ENCODE data around the gene NT5C3A. TPM values are rescaled to one million over a fixed set of nuclear protein-coding genes. Genes with fewer than 3 reads are reported as not detected.

NT5C3A gene
- total RNA-seq, 1 experiment from 2014 or later = 60.4 TPM

GRCh38 chr7:33059635-33060034 is 2.9 kb downstream of the NT5C3A start:
- DNase-seq = no peak
- Histone ChIP-seq H2AFZ (no peak overlapping the region), H3K27ac (no peak overlapping the region), H3F3A (ENCODE audit: insufficient read depth, low read depth) (peaks cover 13% of the 10 kb centered on the region), H3K36me3 (ENCODE audit: low read depth) (0 out of 2 replicates have a peak, but pooled peaks cover 5% of the 10 kb centered on the region), H3K4me3 (no peak overlapping the region), H3K9me3 (ENCODE audit: insufficient read depth, low read depth) (no peaks in the 10 kb centered on the region), H4K20me1 (ENCODE audit: insufficient read depth) (peaks cover 13% of the 10 kb centered on the region; the same call in 1 of the 2 replicates), H3K4me2 (0 out of 2 replicates have a peak overlapping the region, but pooled peaks have one; percentile 89), H3K27me3 (ENCODE audit: insufficient read depth, low read depth) (no peaks in the 10 kb centered on the region), H3K9me2 (ENCODE audit: insufficient read depth) (no peaks in the 10 kb centered on the region), H3K79me2 (ENCODE audit: low read depth) (peaks cover 75% of the 10 kb centered on the region), H3K4me1 (replicated peaks; ENCODE audit: insufficient read depth) (peaks cover 21% of the 10 kb centered on the region)
- TF ChIP-seq CTCF (conservative IDR thresholded peaks at IDR 0.05) (no peak), EZH2 (IDR thresholded peaks at IDR 0.05; ENCODE audit: low read depth) (no peak)
- intact Hi-C loops (cut with micrococcal nuclease; ENCODE audit: unreplicated experiment) = loop anchor here (5.0 kb wide), 2 partner anchors 48 to 117 kb away; partner anchors contain the start of gene RP9
- ChIA-PET CTCF (interaction anchor here (0.6 to 0.8 kb wide), 2 partner anchors 10 to 103 kb away, joined by 3 to 4 read pairs; partner anchors contain the start of gene FKBP9), POLR2A (ENCODE audit: unreplicated experiment) (no interaction called here)
- BruUV-seq (replicated peaks) = no TSS peak

- Histone ChIP-seq H3K4me1 (replicated peaks; ENCODE audit: insufficient read depth) (peaks cover 5% of the 10 kb centered on the region; the same call in 1 of the 2 replicates), H3K9me2 (ENCODE audit: insufficient read depth) (no peaks in the 10 kb centered on the region), H3F3A (ENCODE audit: insufficient read depth, low read depth) (peaks cover 6% of the 10 kb centered on the region; the same call in 1 of the 2 replicates), H3K4me2 (no peak overlapping the region), H2AFZ (no peak overlapping the region), H3K27me3 (ENCODE audit: insufficient read depth, low read depth) (no peaks in the 10 kb centered on the region), H3K27ac (no peak overlapping the region), H3K9me3 (ENCODE audit: insufficient read depth, low read depth) (no peaks in the 10 kb centered on the region), H3K79me2 (ENCODE audit: low read depth) (peaks cover 93% of the 10 kb centered on the region), H3K4me3 (no peak overlapping the region), H3K36me3 (ENCODE audit: low read depth) (0 out of 2 replicates have a peak, but pooled peaks cover 5% of the 10 kb centered on the region), H4K20me1 (ENCODE audit: insufficient read depth) (peaks cover 9% of the 10 kb centered on the region)
- no peak for DNase-seq
- intact Hi-C loops (cut with micrococcal nuclease; ENCODE audit: unreplicated experiment) = no loop called here
- TF ChIP-seq CTCF (conservative IDR thresholded peaks at IDR 0.05) (no peak), EZH2 (IDR thresholded peaks at IDR 0.05; ENCODE audit: low read depth) (no peak)
- POLR2A ChIA-PET (ENCODE audit: unreplicated experiment) = interaction anchor here (0.7 kb wide), 1 partner anchor 11 kb away, joined by 4 read pairs; no protein-coding TSS in a partner anchor
- CTCF ChIA-PET = interaction anchor here (1.2 kb wide), 1 partner anchor 210 kb away, joined by 4 read pairs; no protein-coding TSS in a partner anchor
- no TSS peak for BruUV-seq (replicated peaks)
These were observed 7.4 kb downstream of the NT5C3A start for GRCh38 chr7:33055158-33055557.

GRCh38 chr7:33054261-33054964 is 8.2 kb downstream of the NT5C3A start:
- 0 out of 2 replicates have a peak, but pooled peaks cover 5% of the 10 kb centered on the region for H3K36me3 ChIP-seq (ENCODE audit: low read depth)
- H3K27ac ChIP-seq = no peak overlapping the region
- no peak overlapping the region for H3K4me3 ChIP-seq
- H3K9me3 ChIP-seq (ENCODE audit: insufficient read depth, low read depth) = no peaks in the 10 kb centered on the region
- peaks cover 13% of the 10 kb centered on the region for H4K20me1 ChIP-seq (ENCODE audit: insufficient read depth)
- TF ChIP-seq CTCF (conservative IDR thresholded peaks at IDR 0.05) (no peak), EZH2 (IDR thresholded peaks at IDR 0.05; ENCODE audit: low read depth) (no peak)
- ChIA-PET POLR2A (ENCODE audit: unreplicated experiment) (no interaction called here), CTCF (interaction anchor here (1.2 kb wide), 1 partner anchor 209 kb away, joined by 4 read pairs; no protein-coding TSS in a partner anchor)
- BruUV-seq (replicated peaks) = no TSS peak
- H2AFZ ChIP-seq = no peak overlapping the region
- H3K9me2 ChIP-seq (ENCODE audit: insufficient read depth) = no peaks in the 10 kb centered on the region
- H3K27me3 ChIP-seq (ENCODE audit: insufficient read depth, low read depth) = no peaks in the 10 kb centered on the region
- H3F3A ChIP-seq (ENCODE audit: insufficient read depth, low read depth) = peaks cover 6% of the 10 kb centered on the region; the same call in 1 of the 2 replicates
- intact Hi-C loops (cut with micrococcal nuclease; ENCODE audit: unreplicated experiment) = no loop called here
- H3K4me2 ChIP-seq = no peak overlapping the region
- H3K4me1 ChIP-seq (replicated peaks; ENCODE audit: insufficient read depth) = peaks cover 5% of the 10 kb centered on the region; the same call in 1 of the 2 replicates
- DNase-seq = no peak
- peaks cover 93% of the 10 kb centered on the region for H3K79me2 ChIP-seq (ENCODE audit: low read depth)

Data from PC-9 (cell line).